Measurements from ENCODE around the gene FBH1. TPM values are rescaled to one million over a fixed set of nuclear protein-coding genes. Genes with fewer than 3 reads are reported as not detected.
"Not testable (repeated sequence)": the region's sequence is repeated elsewhere in the genome, so short reads cannot be mapped to it uniquely, and the experiment has no call there.

Gene FBH1
- total RNA-seq, 1 donor from 2014 or later: 51.7 TPM

GRCh38 chr10:5876181-5876768 lies 13.8 kb upstream of the FBH1 start:
- Histone ChIP-seq H3K4me1 (ENCODE audit: control insufficient read depth in 3 of 3, insufficient read depth in 3 of 3, low read length in 3 of 3) (no peaks in the 10 kb centered on the region), H3K9me3 (ENCODE audit: control insufficient read depth in 3 of 3, low read length in 3 of 3) (no peaks in the 10 kb centered on the region), H3K27me3 (ENCODE audit: control insufficient read depth in 3 of 3, insufficient read depth in 3 of 3, low read length in 3 of 3) (no peaks in the 10 kb centered on the region), H3K9ac (ENCODE audit: low read depth in 1 of 3, low read length in 3 of 3) (no peak overlapping the region), H3K36me3 (ENCODE audit: control insufficient read depth in 3 of 3, insufficient read depth in 3 of 3, low read length in 3 of 3) (peaks cover 24 to 31% (median 25%) of the 10 kb centered on the region in 3 donors), H3K4me3 (ENCODE audit: low read length in 3 of 3) (no peak overlapping the region), H3K27ac (ENCODE audit: low read depth, low read length) (peak overlapping the region; percentile 40)

DNA sequence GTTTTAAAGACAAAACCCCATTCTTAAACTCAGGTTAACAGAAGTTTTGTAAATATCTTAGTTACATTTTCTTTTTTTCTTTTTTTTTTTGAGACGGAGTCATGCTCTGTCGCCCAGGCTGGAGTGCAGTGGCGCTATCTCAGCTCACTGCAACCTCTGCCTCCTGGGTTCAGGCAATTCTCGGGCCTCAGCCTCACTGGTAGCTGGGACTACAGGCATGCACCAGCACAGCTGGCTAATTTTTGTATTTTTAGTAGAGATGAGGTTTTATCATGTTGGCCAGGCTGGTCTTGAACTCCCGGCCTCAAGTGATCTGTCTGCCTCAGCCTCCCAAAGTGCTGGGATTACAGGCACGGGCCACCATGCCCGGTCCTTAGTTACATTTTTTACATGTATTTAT lies 13.0 kb upstream of the FBH1 start:
- not testable (repeated sequence) for H3K27ac ChIP-seq (ENCODE audit: low read depth, low read length); H3K4me3 ChIP-seq (ENCODE audit: low read length in 3 of 3); H3K9me3 ChIP-seq (ENCODE audit: control insufficient read depth in 3 of 3, low read length in 3 of 3); H3K4me1 ChIP-seq (ENCODE audit: control insufficient read depth in 3 of 3, insufficient read depth in 3 of 3, low read length in 3 of 3); H3K27me3 ChIP-seq (ENCODE audit: control insufficient read depth in 3 of 3, insufficient read depth in 3 of 3, low read length in 3 of 3); H3K9ac ChIP-seq (ENCODE audit: low read depth in 1 of 3, low read length in 3 of 3)
- H3K36me3 ChIP-seq (ENCODE audit: control insufficient read depth in 3 of 3, insufficient read depth in 3 of 3, low read length in 3 of 3): peaks cover 27 to 31% (median 28%) of the 10 kb centered on the region in 3 donors

GRCh38 chr10:5882961-5883360 lies 7.1 kb upstream of the FBH1 start:
- H3K27me3 ChIP-seq (ENCODE audit: control insufficient read depth in 3 of 3, insufficient read depth in 3 of 3, low read length in 3 of 3): no peaks in the 10 kb centered on the region
- H3K27ac ChIP-seq (ENCODE audit: low read depth, low read length): no peak overlapping the region
- no peak overlapping the region for H3K4me3 ChIP-seq (ENCODE audit: low read length in 3 of 3)
- H3K36me3 ChIP-seq (ENCODE audit: control insufficient read depth in 3 of 3, insufficient read depth in 3 of 3, low read length in 3 of 3): peaks cover 28 to 54% (median 40%) of the 10 kb centered on the region in 3 donors
- H3K9me3 ChIP-seq (ENCODE audit: control insufficient read depth in 3 of 3, low read length in 3 of 3): no peaks in the 10 kb centered on the region
- no peak overlapping the region for H3K9ac ChIP-seq (ENCODE audit: low read depth in 1 of 3, low read length in 3 of 3)
- peaks cover 3 to 9% (median 4%) of the 10 kb centered on the region in 3 donors for H3K4me1 ChIP-seq (ENCODE audit: control insufficient read depth in 3 of 3, insufficient read depth in 3 of 3, low read length in 3 of 3)

GRCh38 chr10:5885619-5886018 lies 4.4 kb upstream of the FBH1 start:
- Histone ChIP-seq H3K9ac (ENCODE audit: low read depth in 1 of 3, low read length in 3 of 3) (no peak overlapping the region), H3K9me3 (ENCODE audit: control insufficient read depth in 3 of 3, low read length in 3 of 3) (no peaks in the 10 kb centered on the region), H3K4me3 (ENCODE audit: low read length in 3 of 3) (no peak overlapping the region), H3K36me3 (ENCODE audit: control insufficient read depth in 3 of 3, insufficient read depth in 3 of 3, low read length in 3 of 3) (peaks cover 22 to 44% (median 31%) of the 10 kb centered on the region in 3 donors), H3K27ac (ENCODE audit: low read depth, low read length) (no peak overlapping the region), H3K27me3 (ENCODE audit: control insufficient read depth in 3 of 3, insufficient read depth in 3 of 3, low read length in 3 of 3) (no peaks in the 10 kb centered on the region), H3K4me1 (ENCODE audit: control insufficient read depth in 3 of 3, insufficient read depth in 3 of 3, low read length in 3 of 3) (peaks cover 13 to 22% (median 15%) of the 10 kb centered on the region in 3 donors)

DNA sequence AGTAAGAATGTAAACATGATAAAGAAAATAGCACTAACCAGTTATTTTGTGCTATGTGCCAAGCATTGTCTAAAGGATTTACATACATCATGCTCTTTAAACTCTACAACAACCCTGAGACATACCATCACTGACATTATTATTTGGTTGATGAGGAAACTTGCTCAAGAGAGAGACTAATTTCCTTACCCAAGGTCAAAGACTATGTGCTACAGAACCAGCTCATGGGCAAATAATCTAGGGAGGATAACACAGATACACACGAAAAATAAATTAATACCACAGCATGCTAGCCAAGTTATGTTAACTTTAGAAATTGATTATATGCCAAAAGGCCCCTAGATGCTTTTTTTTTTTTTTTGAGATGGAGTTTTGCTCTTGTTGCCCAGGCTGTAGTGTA lies 3.0 kb upstream of the FBH1 start:
- Histone ChIP-seq H3K27me3 (ENCODE audit: control insufficient read depth in 3 of 3, insufficient read depth in 3 of 3, low read length in 3 of 3) (no peaks in the 10 kb centered on the region), H3K9me3 (ENCODE audit: control insufficient read depth in 3 of 3, low read length in 3 of 3) (no peaks in the 10 kb centered on the region), H3K4me1 (ENCODE audit: control insufficient read depth in 3 of 3, insufficient read depth in 3 of 3, low read length in 3 of 3) (peaks cover 27 to 36% (median 28%) of the 10 kb centered on the region in 3 donors), H3K4me3 (ENCODE audit: low read length in 3 of 3) (no peak overlapping the region), H3K36me3 (ENCODE audit: control insufficient read depth in 3 of 3, insufficient read depth in 3 of 3, low read length in 3 of 3) (peaks cover 19 to 40% (median 31%) of the 10 kb centered on the region in 3 donors), H3K27ac (ENCODE audit: low read depth, low read length) (no peak overlapping the region), H3K9ac (ENCODE audit: low read depth in 1 of 3, low read length in 3 of 3) (no peak overlapping the region)

- Histone ChIP-seq H3K4me3 (ENCODE audit: low read length in 3 of 3) (no peak overlapping the region), H3K27me3 (ENCODE audit: control insufficient read depth in 3 of 3, insufficient read depth in 3 of 3, low read length in 3 of 3) (no peaks in the 10 kb centered on the region), H3K9me3 (ENCODE audit: control insufficient read depth in 3 of 3, low read length in 3 of 3) (no peaks in the 10 kb centered on the region), H3K9ac (ENCODE audit: low read depth in 1 of 3, low read length in 3 of 3) (peak overlapping the region in 1 of 3 donors; percentile 54), H3K4me1 (ENCODE audit: control insufficient read depth in 3 of 3, insufficient read depth in 3 of 3, low read length in 3 of 3) (peaks cover 34 to 42% (median 34%) of the 10 kb centered on the region in 3 donors), H3K36me3 (ENCODE audit: control insufficient read depth in 3 of 3, insufficient read depth in 3 of 3, low read length in 3 of 3) (peaks cover 19 to 35% (median 26%) of the 10 kb centered on the region in 3 donors), H3K27ac (ENCODE audit: low read depth, low read length) (no peak overlapping the region)
These were observed 2.4 kb upstream of the FBH1 start for GRCh38 chr10:5887641-5888040.

DNA sequence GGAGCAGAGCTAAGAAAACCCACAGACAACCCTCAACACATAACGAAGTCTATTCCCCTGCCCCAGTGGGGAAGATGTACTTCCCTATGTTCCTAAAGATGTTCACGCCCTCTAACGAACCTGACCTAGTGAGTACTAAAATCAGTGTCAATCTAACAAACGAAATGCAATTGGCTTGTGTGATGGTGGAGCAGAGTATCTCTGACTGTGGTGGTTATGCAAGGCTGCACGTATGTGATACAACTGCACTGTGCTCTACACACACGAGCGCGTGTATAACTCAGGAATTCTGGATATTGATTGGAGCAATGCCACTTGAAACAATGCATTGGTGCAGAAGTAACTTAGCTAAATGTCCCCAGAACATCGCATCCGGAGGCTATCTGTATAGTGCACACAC lies 1.7 kb upstream of the FBH1 start:
- no peak overlapping the region for H3K27ac ChIP-seq (ENCODE audit: low read depth, low read length)

GRCh38 chr10:5888843-5889623 lies 1.0 kb upstream of the FBH1 start:
- H3K27ac ChIP-seq (ENCODE audit: low read depth, low read length): peak overlapping the region; percentile 66
- H3K4me3 ChIP-seq (ENCODE audit: low read length in 3 of 3): peak overlapping the region; percentile 85 to 91 (median 88)
- H3K9ac ChIP-seq (ENCODE audit: low read depth in 1 of 3, low read length in 3 of 3): peak overlapping the region; percentile 78 to 89 (median 83)
- H3K36me3 ChIP-seq (ENCODE audit: control insufficient read depth in 3 of 3, insufficient read depth in 3 of 3, low read length in 3 of 3): peaks cover 11 to 24% (median 13%) of the 10 kb centered on the region in 3 donors
- H3K4me1 ChIP-seq (ENCODE audit: control insufficient read depth in 3 of 3, insufficient read depth in 3 of 3, low read length in 3 of 3): peaks cover 34 to 50% (median 36%) of the 10 kb centered on the region in 3 donors
- no peaks in the 10 kb centered on the region for H3K27me3 ChIP-seq (ENCODE audit: control insufficient read depth in 3 of 3, insufficient read depth in 3 of 3, low read length in 3 of 3)
- H3K9me3 ChIP-seq (ENCODE audit: control insufficient read depth in 3 of 3, low read length in 3 of 3): no peaks in the 10 kb centered on the region

More for the DNA sequence above, 1.7 kb upstream of the FBH1 start:
- H3K27me3 ChIP-seq (ENCODE audit: control insufficient read depth in 3 of 3, insufficient read depth in 3 of 3, low read length in 3 of 3): no peaks in the 10 kb centered on the region
- peak overlapping the region; percentile 61 to 89 (median 83) for H3K9ac ChIP-seq (ENCODE audit: low read depth in 1 of 3, low read length in 3 of 3)
- peak overlapping the region; percentile 85 to 91 (median 88) for H3K4me3 ChIP-seq (ENCODE audit: low read length in 3 of 3)
- peaks cover 34 to 49% (median 36%) of the 10 kb centered on the region in 3 donors for H3K4me1 ChIP-seq (ENCODE audit: control insufficient read depth in 3 of 3, insufficient read depth in 3 of 3, low read length in 3 of 3)
- H3K36me3 ChIP-seq (ENCODE audit: control insufficient read depth in 3 of 3, insufficient read depth in 3 of 3, low read length in 3 of 3): peaks cover 13 to 27% (median 19%) of the 10 kb centered on the region in 3 donors
- H3K9me3 ChIP-seq (ENCODE audit: control insufficient read depth in 3 of 3, low read length in 3 of 3): no peaks in the 10 kb centered on the region

- no peaks in the 10 kb centered on the region for H3K9me3 ChIP-seq (ENCODE audit: control insufficient read depth in 3 of 3, low read length in 3 of 3)
- H3K36me3 ChIP-seq (ENCODE audit: control insufficient read depth in 3 of 3, insufficient read depth in 3 of 3, low read length in 3 of 3): peaks cover 15 to 30% (median 16%) of the 10 kb centered on the region in 3 donors
- peak overlapping the region; percentile 58 for H3K27ac ChIP-seq (ENCODE audit: low read depth, low read length)
- peak overlapping the region; percentile 81 to 94 (median 88) for H3K4me3 ChIP-seq (ENCODE audit: low read length in 3 of 3)
- no peaks in the 10 kb centered on the region for H3K27me3 ChIP-seq (ENCODE audit: control insufficient read depth in 3 of 3, insufficient read depth in 3 of 3, low read length in 3 of 3)
- peak overlapping the region; percentile 64 to 93 (median 90) for H3K9ac ChIP-seq (ENCODE audit: low read depth in 1 of 3, low read length in 3 of 3)
- H3K4me1 ChIP-seq (ENCODE audit: control insufficient read depth in 3 of 3, insufficient read depth in 3 of 3, low read length in 3 of 3): peaks cover 34 to 50% (median 36%) of the 10 kb centered on the region in 3 donors
These were observed 441 bp downstream of the FBH1 start for GRCh38 chr10:5890452-5890915.

- peak overlapping the region; percentile 58 for H3K27ac ChIP-seq (ENCODE audit: low read depth, low read length)
- peak overlapping the region; percentile 64 to 93 (median 90) for H3K9ac ChIP-seq (ENCODE audit: low read depth in 1 of 3, low read length in 3 of 3)
- no peaks in the 10 kb centered on the region for H3K9me3 ChIP-seq (ENCODE audit: control insufficient read depth in 3 of 3, low read length in 3 of 3)
- H3K4me1 ChIP-seq (ENCODE audit: control insufficient read depth in 3 of 3, insufficient read depth in 3 of 3, low read length in 3 of 3): peaks cover 34 to 50% (median 36%) of the 10 kb centered on the region in 3 donors
- H3K36me3 ChIP-seq (ENCODE audit: control insufficient read depth in 3 of 3, insufficient read depth in 3 of 3, low read length in 3 of 3): peaks cover 16 to 30% (median 17%) of the 10 kb centered on the region in 3 donors
- peak overlapping the region; percentile 81 to 94 (median 88) for H3K4me3 ChIP-seq (ENCODE audit: low read length in 3 of 3)
- H3K27me3 ChIP-seq (ENCODE audit: control insufficient read depth in 3 of 3, insufficient read depth in 3 of 3, low read length in 3 of 3): no peaks in the 10 kb centered on the region
These were observed 966 bp downstream of the FBH1 start for GRCh38 chr10:5891009-5891408.

Data from skeletal muscle tissue (tissue), 4 donors.